GM20000 (cell line): Measurements from ENCODE around the gene NKPD1.

Experiments
- DNase-seq: peaks from one replicate; pipeline ENCODE4 v3.0.0; 2012; ENCODE audit warnings: low spot score
- CTCF ChIP-seq: IDR thresholded peaks from 2 replicates; pipeline ENCODE4 v1.5.1; 2012; ENCODE audit warnings: mild to moderate bottlenecking, control low read depth; ENCODE audit errors: extremely low read depth, missing control alignments

The NKPD1 gene, protein sequence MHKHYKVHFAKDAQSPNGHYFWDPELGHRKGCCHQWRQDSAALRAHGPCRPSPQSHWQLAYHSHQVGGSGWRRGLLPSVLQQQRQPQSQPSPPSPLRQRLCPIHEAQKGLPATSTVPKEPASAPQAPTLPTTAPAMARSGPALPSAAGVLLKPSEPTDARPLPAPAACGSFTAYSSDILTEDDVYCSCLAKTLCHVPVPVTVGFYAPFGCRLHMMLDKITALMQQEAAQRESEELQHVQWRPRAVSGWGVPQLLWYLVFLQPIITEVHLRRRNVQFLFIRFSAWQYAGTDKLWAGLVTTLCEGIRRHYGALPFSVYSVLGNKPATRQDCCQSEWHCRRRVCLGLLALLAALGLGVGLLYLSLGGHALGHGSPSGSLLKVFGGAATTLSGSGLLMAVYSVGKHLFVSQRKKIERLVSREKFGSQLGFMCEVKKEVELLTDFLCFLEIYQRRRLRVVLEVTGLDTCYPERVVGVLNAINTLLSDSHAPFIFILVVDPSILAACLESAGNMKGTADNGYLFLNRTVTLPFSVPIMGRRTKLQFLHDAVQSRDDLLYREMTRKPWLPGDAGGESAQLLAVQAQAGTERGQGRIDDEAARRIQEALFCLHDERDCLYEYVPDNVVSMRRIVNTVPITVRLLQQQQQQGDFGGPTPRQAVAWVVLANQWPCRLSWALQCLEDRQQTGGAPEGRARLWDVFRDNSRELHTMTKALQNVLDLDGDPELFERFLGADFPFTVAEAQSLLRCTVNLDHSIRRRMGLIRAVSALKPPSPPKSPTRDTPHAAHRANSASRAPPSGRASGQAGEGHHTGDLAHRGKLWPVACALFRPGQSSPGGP

DNA sequence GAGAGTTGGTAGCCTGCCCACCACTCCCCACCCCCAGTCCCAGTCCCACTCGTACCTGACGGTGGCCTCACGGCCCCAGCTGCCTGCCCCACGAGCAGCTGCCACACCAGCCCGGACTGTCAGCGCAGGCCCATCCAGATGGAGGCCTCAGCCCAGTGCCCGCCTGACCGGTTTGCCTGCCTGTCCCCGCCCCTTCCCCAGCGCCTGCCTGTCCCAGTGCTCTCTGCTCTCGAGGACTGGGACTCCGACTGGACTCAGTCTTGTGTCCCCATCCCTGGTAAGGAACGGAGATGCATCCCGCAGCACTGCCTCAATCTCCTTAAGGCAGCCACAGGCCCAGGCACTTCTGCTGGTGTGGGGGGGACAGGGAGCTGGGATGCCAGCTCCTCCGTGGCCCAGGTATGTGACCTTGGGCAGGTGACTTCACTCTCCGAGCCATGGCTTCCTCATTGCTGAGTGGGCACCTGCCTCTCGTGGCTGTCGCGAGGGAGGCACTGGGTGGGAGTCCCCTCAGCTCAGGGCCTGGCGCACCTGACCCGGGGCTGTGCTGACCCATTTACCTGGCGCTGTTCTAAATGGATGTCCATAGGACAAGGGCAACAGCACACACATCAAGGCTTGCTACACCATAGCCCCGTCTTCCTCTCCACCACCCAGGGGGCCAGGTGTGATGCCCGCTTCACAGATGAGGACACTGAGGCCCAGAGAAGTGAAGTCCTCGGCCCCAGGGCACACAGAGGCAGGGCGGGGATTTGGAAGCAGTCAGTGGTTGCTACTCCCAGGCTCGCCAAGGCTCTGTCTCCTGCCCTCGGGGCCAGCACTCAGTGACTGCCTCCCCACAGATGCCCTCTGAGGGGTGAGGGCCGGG is at the start of gene NKPD1:
Gene NKPD1 (minus strand): TSS at position 113 of the 868 bp plus-strand sequence. CDS start 832 bp downstream, outside the sequence.
- no peak for DNase-seq
- TF ChIP-seq CTCF, result no peak

DNA sequence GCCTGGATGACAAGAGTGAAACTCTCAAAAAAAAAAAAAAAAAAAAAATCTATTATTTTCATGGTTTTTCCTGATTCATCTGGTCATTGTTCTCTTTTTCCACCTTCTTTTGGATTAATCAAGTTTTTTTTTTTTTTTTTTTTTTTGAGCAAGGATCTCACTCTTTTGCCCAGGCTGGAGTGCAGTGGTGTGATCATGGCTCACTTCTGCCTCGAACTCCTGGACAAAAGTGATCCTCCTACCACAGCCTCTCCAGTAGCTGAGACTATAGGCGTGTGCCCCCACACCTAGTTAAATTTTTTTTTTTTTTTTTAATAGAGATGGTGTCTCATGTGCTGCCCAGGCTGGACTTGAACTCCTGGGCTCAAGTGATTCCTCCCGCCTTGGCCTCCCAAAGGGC is 45.5 kb upstream of the NKPD1 start:
- no peak for TF ChIP-seq CTCF
- no peak for DNase-seq

GRCh38 chr19:45205810-45206209 is 45.0 kb upstream of the NKPD1 start:
- DNase-seq, result no peak
- no peak for TF ChIP-seq CTCF

DNA sequence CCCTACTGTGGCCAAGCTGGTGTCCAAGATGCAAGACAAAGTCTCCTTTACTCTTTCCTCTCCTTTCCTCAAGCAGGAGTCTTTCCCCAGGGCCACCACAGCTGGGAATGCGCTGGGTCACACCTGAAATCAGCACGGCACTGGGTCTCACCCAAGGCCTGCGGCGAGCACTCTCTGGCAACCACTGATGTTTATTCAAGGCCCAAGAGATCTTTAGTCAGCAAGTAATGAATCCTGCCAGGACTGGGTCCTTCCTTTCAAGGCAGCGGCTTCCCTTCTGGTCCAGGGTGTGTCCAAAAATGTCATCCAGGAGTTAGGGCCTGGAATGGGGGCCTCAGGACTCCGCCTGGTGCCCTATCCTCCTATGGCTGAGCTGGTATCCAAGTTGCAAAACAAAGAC is 41.9 kb upstream of the NKPD1 start:
- no peak for TF ChIP-seq CTCF
- no peak for DNase-seq

- DNase-seq, result no peak
- TF ChIP-seq CTCF, result no peak
Observed at GRCh38 chr19:45200568-45200967, 39.8 kb upstream of the NKPD1 start.

- TF ChIP-seq CTCF, result no peak
Observed at GRCh38 chr19:45195764-45196163, 35.0 kb upstream of the NKPD1 start.

GRCh38 chr19:45191375-45191774 is 30.6 kb upstream of the NKPD1 start:
- no peak for DNase-seq
- TF ChIP-seq CTCF, result no peak

More at GRCh38 chr19:45195764-45196163, 35.0 kb upstream of the NKPD1 start:
- no peak for DNase-seq
